LNCAP (cell line): ENCODE measurements around the gene FNIP2.

ENCODE experiments used
- CTCF ChIP-seq: fragments of 450-650 bp; IDR thresholded peaks from 2 replicates; pipeline ENCODE4 v1.5.1; 2017; ENCODE audit warnings: mild to moderate bottlenecking

The FNIP2 gene

GRCh38 chr4:158913766-158914165 is 144.9 kb downstream of the FNIP2 start:
- no peak for TF ChIP-seq CTCF

DNA sequence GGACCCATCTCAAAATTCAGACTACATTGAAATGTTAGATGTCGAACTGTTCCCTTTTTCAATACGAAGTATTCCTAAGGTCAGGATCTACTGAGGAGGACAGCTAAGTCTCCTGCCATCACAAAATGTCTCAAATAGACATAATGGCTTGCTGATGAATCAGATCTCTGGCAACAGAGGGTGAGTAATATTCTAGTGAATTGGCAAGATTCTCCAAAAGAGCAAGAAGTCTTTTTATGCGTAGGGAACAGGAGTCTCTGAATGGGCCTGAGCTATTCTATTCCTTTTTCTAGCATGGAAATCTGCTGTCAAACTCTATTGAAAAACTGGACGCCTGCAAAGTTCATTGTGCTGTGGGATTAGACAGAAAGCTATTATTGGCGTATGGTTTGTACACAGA is 145.4 kb downstream of the FNIP2 start:
- no peak for TF ChIP-seq CTCF

DNA sequence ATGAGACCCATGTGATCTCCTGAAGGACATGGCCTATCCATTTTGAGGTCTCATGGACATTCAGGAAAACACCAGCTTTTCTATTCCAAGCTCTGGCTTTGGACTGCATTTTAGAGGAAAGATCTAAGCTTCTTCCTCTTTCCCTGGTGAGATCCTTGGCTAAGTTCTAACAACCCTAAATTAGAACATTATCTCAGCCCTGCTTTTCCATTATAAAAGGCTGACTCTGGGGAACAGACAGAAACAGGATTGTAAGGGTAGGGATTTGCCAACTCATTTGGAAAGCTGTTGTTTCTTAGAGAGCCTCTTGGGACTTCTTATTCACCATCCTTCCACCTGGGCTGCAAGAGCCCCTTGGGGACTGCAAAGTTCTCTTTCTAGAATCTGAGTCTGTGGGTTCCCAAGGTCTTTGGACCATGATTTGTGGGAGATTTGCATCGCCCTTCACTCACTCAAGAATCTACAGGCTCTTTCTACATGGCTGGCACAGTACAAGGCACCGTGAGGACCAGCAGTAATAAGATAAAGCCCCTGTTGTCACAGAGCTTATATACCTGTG is 146.9 kb downstream of the FNIP2 start:
- TF ChIP-seq CTCF: no peak

- no peak for TF ChIP-seq CTCF
These were observed 161.3 kb downstream of the FNIP2 start for GRCh38 chr4:158929939-158930638.

DNA sequence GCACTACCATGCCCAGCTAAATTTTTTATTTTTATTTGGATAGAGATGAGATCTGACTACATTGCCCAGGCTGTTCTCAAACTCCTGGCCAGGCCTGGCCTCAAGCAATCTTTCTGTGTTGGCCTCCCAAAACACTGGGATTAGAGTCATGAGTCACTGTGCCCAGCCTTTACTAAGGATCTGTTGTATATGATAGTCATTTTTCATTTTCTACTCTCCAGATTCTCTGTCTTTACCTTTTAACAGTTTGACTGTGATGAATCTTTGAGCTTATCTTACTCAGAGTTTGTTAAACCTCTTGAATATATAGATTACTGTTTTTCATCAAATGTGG is 161.8 kb downstream of the FNIP2 start:
- no peak for TF ChIP-seq CTCF

- no peak for TF ChIP-seq CTCF
These were observed 164.4 kb downstream of the FNIP2 start for GRCh38 chr4:158933236-158933635.

DNA sequence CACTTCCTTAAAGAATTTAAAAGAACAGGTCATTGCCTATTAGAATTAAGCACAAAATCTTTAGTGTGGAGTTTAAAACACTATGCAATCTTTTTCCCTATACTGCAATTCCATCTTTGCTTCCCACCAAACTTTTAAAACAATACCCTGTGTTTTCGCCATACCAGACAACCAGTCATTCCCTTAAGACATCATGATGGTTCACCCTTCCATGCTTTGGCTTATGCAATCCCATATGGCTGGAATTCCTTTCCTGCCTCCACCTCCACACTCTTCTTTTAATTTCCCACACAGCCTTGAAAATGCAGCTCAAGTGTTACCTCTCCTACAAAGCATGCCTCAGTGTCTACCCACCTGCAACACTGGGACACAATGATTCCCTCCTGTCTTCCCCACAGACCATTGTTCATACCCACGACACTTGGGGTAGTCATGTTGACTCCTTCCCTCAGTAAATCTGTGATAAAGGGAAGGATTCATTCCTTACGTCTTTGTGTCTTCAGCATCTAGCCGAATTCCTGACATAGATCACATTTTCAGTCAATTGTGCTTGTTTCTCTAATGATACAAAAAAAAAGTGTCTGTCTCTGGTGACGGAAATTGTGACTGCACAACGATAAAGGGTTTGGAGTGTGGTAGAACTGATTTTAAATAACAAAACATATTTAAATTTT is 166.3 kb downstream of the FNIP2 start:
- no peak for TF ChIP-seq CTCF
